ENCODE data around the gene ENPP6. TPM values are rescaled to one million over a fixed set of nuclear protein-coding genes. Genes with fewer than 3 reads are reported as not detected.

ENPP6 gene
- total and polyA plus RNA-seq, 2 experiments from 2014 or later: 0.11 TPM; not detected in 1

GRCh38 chr4:184252136-184253071 is 34.7 kb upstream of the ENPP6 start:
- Histone ChIP-seq H4K20me1 (replicated peaks; ENCODE audit: insufficient read depth) (no peaks in the 10 kb centered on the region), H3K9me2 (ENCODE audit: insufficient read depth) (no peaks in the 10 kb centered on the region), H3K4me2 (no peak overlapping the region), H3K4me1 (ENCODE audit: insufficient read depth) (no peaks in the 10 kb centered on the region), H3K27me3 (ENCODE audit: insufficient read depth) (no peaks in the 10 kb centered on the region), H3K4me3 (no peak overlapping the region), H3K79me2 (replicated peaks; ENCODE audit: insufficient read depth) (no peaks in the 10 kb centered on the region), H2AFZ (no peak overlapping the region), H3F3A (replicated peaks; ENCODE audit: low read depth) (no peaks in the 10 kb centered on the region), H3K36me3 (ENCODE audit: insufficient read depth) (0 out of 2 replicates have a peak, but pooled peaks cover 3% of the 10 kb centered on the region), H3K27ac (ENCODE audit: low read depth) (no peak overlapping the region)
- H3K9me3 Mint-ChIP-seq: peaks cover 28% of the 10 kb centered on the region
- H3K4me3 Mint-ChIP-seq: no peak overlapping the region
- no peaks in the 10 kb centered on the region for H3K4me1 Mint-ChIP-seq
- H3K36me3 Mint-ChIP-seq (ENCODE audit: low read depth): peaks cover 19% of the 10 kb centered on the region
- TF ChIP-seq CTCF (conservative IDR thresholded peaks at IDR 0.05; ENCODE audit: low read depth in 2 of 2): peak in 1 of 2 experiments; percentile 37; a peak in 2 of 4 replicates
- TF ChIP-seq ETS1 (IDR thresholded peaks at IDR 0.05): no peak
- no peak for TF ChIP-seq NANOG (IDR thresholded peaks at IDR 0.05; ENCODE audit: borderline replicate concordance)
- no peak overlapping the region for H3K27ac Mint-ChIP-seq
- ATAC-seq (no peak), DNase-seq (ENCODE audit: low spot score) (no peak)
- H3K27me3 Mint-ChIP-seq (ENCODE audit: insufficient read depth, low read depth, poor library complexity): peaks cover 2% of the 10 kb centered on the region

- Histone ChIP-seq H3K79me2 (replicated peaks; ENCODE audit: insufficient read depth) (no peaks in the 10 kb centered on the region), H2AFZ (no peak overlapping the region), H3K27ac (ENCODE audit: low read depth) (no peak overlapping the region), H3K27me3 (ENCODE audit: insufficient read depth) (no peaks in the 10 kb centered on the region), H4K20me1 (replicated peaks; ENCODE audit: insufficient read depth) (no peaks in the 10 kb centered on the region), H3K4me1 (ENCODE audit: insufficient read depth) (no peaks in the 10 kb centered on the region), H3K36me3 (ENCODE audit: insufficient read depth) (0 out of 2 replicates have a peak, but pooled peaks cover 3% of the 10 kb centered on the region), H3K9me2 (ENCODE audit: insufficient read depth) (no peaks in the 10 kb centered on the region), H3K4me2 (no peak overlapping the region), H3F3A (replicated peaks; ENCODE audit: low read depth) (no peaks in the 10 kb centered on the region), H3K4me3 (no peak overlapping the region)
- DNase-seq (ENCODE audit: low spot score) (no peak), ATAC-seq (no peak)
- H3K4me1 Mint-ChIP-seq: no peaks in the 10 kb centered on the region
- no peak overlapping the region for H3K4me3 Mint-ChIP-seq
- no peak overlapping the region for H3K27ac Mint-ChIP-seq
- H3K9me3 Mint-ChIP-seq: peaks cover 28% of the 10 kb centered on the region
- peaks cover 2% of the 10 kb centered on the region for H3K27me3 Mint-ChIP-seq (ENCODE audit: insufficient read depth, low read depth, poor library complexity)
- peaks cover 19% of the 10 kb centered on the region for H3K36me3 Mint-ChIP-seq (ENCODE audit: low read depth)
- TF ChIP-seq ETS1 (IDR thresholded peaks at IDR 0.05) (no peak), CREB1 (CRISPR knock-in tag; IDR thresholded peaks at IDR 0.05; ENCODE audit: low read depth) (no peak), CTCF (conservative IDR thresholded peaks at IDR 0.05; ENCODE audit: low read depth in 2 of 2) (no peak), JUNB (IDR thresholded peaks at IDR 0.05; ENCODE audit: unreplicated experiment) (no peak), ZNF114 (CRISPR knock-in tag; IDR thresholded peaks at IDR 0.05) (no peak), POLR2AphosphoS5 (IDR thresholded peaks at IDR 0.05; ENCODE audit: low read depth) (no peak), REST (IDR thresholded peaks at IDR 0.05; ENCODE audit: unreplicated experiment) (no peak), EZH2phosphoT487 (IDR thresholded peaks at IDR 0.05; ENCODE audit: unreplicated experiment) (no peak), NANOG (IDR thresholded peaks at IDR 0.05; ENCODE audit: borderline replicate concordance) (no peak)
These were observed 34.0 kb upstream of the ENPP6 start for GRCh38 chr4:184251670-184251980.
